ENCODE results near the gene TMEM101.
"Not testable (repeated sequence)": the region's sequence is repeated elsewhere in the genome, so short reads cannot be mapped to it uniquely, and the experiment has no call there.

The TMEM101 gene

GRCh38 chr17:44053125-44053872 is 38.5 kb upstream of the TMEM101 start:
- no peak for DNase-seq (ENCODE audit: extremely low spot score)
- ChIA-PET POLR2A (interaction anchor here (1.3 kb wide), 1 partner anchor 10 kb away, joined by 3 read pairs; no protein-coding TSS in a partner anchor), CTCF (no interaction called here)
- no peak for TF ChIP-seq SP1 (IDR thresholded peaks at IDR 0.05)
- no peak for TF ChIP-seq NFRKB (IDR thresholded peaks at IDR 0.05)

DNA sequence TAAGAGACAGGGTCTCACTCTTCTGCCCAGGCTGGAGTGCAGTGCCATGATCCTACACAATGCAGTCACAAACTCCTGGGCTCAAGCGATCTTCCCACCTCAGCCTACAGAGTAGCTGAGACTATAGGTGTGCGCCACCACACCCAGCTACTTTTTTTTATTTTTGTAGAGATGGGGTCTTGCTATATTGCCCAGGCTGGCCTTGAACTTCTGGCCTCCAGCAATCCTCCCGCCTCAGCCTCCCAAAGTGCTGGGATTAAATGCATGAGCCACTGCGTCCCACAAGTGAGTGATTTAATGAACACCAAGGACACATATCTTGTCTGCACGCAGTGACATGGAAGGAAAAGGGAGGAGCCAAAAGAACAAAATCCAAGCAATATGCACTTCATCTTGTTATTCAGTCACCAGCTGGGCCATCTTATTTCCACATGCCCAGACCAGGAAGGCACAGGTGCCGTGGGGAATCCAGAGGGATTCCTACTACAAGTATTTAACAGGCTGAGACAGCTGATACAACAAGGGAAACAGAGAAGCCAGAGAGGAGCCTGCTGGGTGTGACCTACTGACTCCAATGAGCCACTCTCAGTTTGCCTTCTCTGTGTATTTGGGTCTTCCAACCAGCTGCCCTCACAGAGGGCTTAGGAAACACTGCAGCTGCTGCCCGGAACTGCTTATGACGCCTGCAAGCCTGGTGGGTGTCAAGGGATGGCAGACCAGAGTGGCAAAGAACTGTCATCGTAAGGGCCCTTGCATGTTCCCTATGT is 34.7 kb upstream of the TMEM101 start:
- POLR2A ChIA-PET = no interaction called here
- no peak for DNase-seq (ENCODE audit: extremely low spot score)
- CTCF ChIA-PET = no interaction called here
- TF ChIP-seq FOXM1 (IDR thresholded peaks at IDR 0.05; ENCODE audit: borderline replicate concordance) = no peak
- TF ChIP-seq ARNT (IDR thresholded peaks at IDR 0.05) = no peak

- DNase-seq (ENCODE audit: extremely low spot score); POLR2A ChIA-PET; CTCF ChIA-PET: not testable (repeated sequence)
Observed at GRCh38 chr17:44046893-44047292, 32.1 kb upstream of the TMEM101 start.

GRCh38 chr17:44045486-44045885 is 30.7 kb upstream of the TMEM101 start:
- no peak for DNase-seq (ENCODE audit: extremely low spot score)
- CTCF ChIA-PET = no interaction called here
- POLR2A ChIA-PET = interaction anchor here (3.1 kb wide), 1 partner anchor 21 kb away, joined by 14 read pairs; the partner anchor contains the start of gene LSM12
- TF ChIP-seq PKNOX1 (IDR thresholded peaks at IDR 0.05) (no peak), ZNF384 (IDR thresholded peaks at IDR 0.05) (no peak), TARDBP (IDR thresholded peaks at IDR 0.05) (no peak), SP1 (IDR thresholded peaks at IDR 0.05) (no peak), ARNT (IDR thresholded peaks at IDR 0.05) (no peak), BHLHE40 (IDR thresholded peaks at IDR 0.05; ENCODE audit: borderline replicate concordance) (no peak), SUZ12 (IDR thresholded peaks at IDR 0.05) (no peak), FOXK2 (IDR thresholded peaks at IDR 0.05) (no peak), FOXM1 (IDR thresholded peaks at IDR 0.05; ENCODE audit: borderline replicate concordance) (no peak), CTBP1 (IDR thresholded peaks at IDR 0.05; ENCODE audit: borderline replicate concordance) (no peak), NFRKB (IDR thresholded peaks at IDR 0.05) (no peak)

- CTCF ChIA-PET = interaction anchor here (0.6 to 2.1 kb wide), 5 partner anchors 17 to 100 kb away, joined by 3 to 6 read pairs (median 5); no protein-coding TSS in a partner anchor
- no peak for DNase-seq (ENCODE audit: extremely low spot score)
- TF ChIP-seq ZNF384 (IDR thresholded peaks at IDR 0.05) = no peak
- TF ChIP-seq ELF4 (IDR thresholded peaks at IDR 0.05) = no peak
- no peak for TF ChIP-seq NFRKB (IDR thresholded peaks at IDR 0.05)
- TF ChIP-seq FOXK2 (IDR thresholded peaks at IDR 0.05) = no peak
- TF ChIP-seq L3MBTL2 (conservative IDR thresholded peaks at IDR 0.05) = no peak
- TF ChIP-seq LEF1 (IDR thresholded peaks at IDR 0.05; ENCODE audit: borderline replicate concordance) = no peak
- no peak for TF ChIP-seq SP1 (IDR thresholded peaks at IDR 0.05)
- no peak for TF ChIP-seq HDGF (IDR thresholded peaks at IDR 0.05; ENCODE audit: borderline replicate concordance)
- no peak for TF ChIP-seq CTBP1 (IDR thresholded peaks at IDR 0.05; ENCODE audit: borderline replicate concordance)
- no peak for TF ChIP-seq FOXM1 (IDR thresholded peaks at IDR 0.05; ENCODE audit: borderline replicate concordance)
- TF ChIP-seq FOXA1 (IDR thresholded peaks at IDR 0.05) = no peak
- TF ChIP-seq TARDBP (IDR thresholded peaks at IDR 0.05) = no peak
- POLR2A ChIA-PET = interaction anchor here (1.3 to 3.1 kb wide), 4 partner anchors 8 to 80 kb away, joined by 3 to 14 read pairs (median 4); partner anchors contain the start of genes HDAC5 and LSM12
Observed at GRCh38 chr17:44044071-44044470, 29.3 kb upstream of the TMEM101 start.

DNA sequence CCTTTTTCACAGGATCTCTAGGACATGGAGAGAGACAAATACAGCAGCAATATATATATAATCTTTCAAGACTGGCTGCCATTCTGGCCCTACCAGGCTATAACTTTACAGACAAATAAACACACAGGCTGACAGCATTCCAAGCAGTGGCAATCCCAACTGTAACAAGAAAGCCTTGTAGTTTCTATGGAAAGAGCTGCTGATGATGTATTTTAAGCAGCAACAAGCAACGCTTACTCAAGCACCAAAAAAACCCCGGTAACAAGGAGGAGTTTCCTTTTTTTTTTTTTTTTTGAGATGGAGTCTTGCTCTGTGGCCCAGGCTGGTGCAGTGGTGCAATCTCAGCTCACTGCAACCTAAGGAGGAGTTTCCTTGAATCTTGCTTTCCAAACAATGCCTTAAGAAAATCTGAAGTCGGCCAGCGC is 28.5 kb upstream of the TMEM101 start:
- no peak for DNase-seq (ENCODE audit: extremely low spot score)
- TF ChIP-seq SUZ12 (IDR thresholded peaks at IDR 0.05) (no peak), ARNT (IDR thresholded peaks at IDR 0.05) (no peak), L3MBTL2 (conservative IDR thresholded peaks at IDR 0.05) (no peak), FOXK2 (IDR thresholded peaks at IDR 0.05) (no peak)
- ChIA-PET CTCF (interaction anchor here (0.8 to 2.1 kb wide), 5 partner anchors 27 to 99 kb away, joined by 3 to 6 read pairs (median 5); no protein-coding TSS in a partner anchor), POLR2A (interaction anchor here (1.3 to 3.1 kb wide), 4 partner anchors 9 to 80 kb away, joined by 3 to 14 read pairs (median 4); partner anchors contain the start of genes HDAC5 and LSM12)

- ChIA-PET CTCF (interaction anchor here (0.9 kb wide), 1 partner anchor 44 kb away, joined by 4 read pairs; no protein-coding TSS in a partner anchor), POLR2A (no interaction called here)
- no peak for DNase-seq (ENCODE audit: extremely low spot score)
- TF ChIP-seq NFRKB (IDR thresholded peaks at IDR 0.05) (no peak), FOXM1 (IDR thresholded peaks at IDR 0.05; ENCODE audit: borderline replicate concordance) (no peak), FOXK2 (IDR thresholded peaks at IDR 0.05) (no peak), CTBP1 (IDR thresholded peaks at IDR 0.05; ENCODE audit: borderline replicate concordance) (no peak), ZNF384 (IDR thresholded peaks at IDR 0.05) (no peak), SUZ12 (IDR thresholded peaks at IDR 0.05) (no peak), L3MBTL2 (conservative IDR thresholded peaks at IDR 0.05) (no peak), LEF1 (IDR thresholded peaks at IDR 0.05; ENCODE audit: borderline replicate concordance) (no peak), HDGF (IDR thresholded peaks at IDR 0.05; ENCODE audit: borderline replicate concordance) (no peak), ARNT (IDR thresholded peaks at IDR 0.05) (no peak), ELF4 (IDR thresholded peaks at IDR 0.05) (no peak), FOXA1 (IDR thresholded peaks at IDR 0.05) (no peak)
Observed at GRCh38 chr17:44039829-44040635, 25.3 kb upstream of the TMEM101 start.

All from HEK293T (cell line).